ENCODE results near the gene CCDC82. TPM values are rescaled to one million over a fixed set of nuclear protein-coding genes. Genes with fewer than 3 reads are reported as not detected.

The CCDC82 gene
- total RNA-seq, 1 experiment from 2014 or later = 7.1 TPM

DNA sequence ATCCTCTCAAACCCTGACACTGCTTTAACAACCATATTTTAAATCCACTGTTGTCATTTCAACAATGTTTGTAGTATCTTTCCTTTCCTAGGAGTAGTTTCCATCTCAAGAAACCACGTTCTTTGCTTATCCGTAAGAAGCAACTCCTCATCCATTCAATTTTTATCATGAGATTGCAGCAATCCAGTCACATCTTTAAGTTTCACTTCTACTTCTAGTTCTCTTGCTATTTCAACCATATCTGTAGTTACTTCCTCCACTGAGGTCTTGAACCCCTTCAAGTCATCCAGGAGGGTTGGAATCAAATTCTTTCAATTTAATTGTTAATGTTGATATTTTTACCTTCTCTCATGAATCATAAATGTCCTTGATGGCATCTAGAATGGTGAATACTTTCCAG lies 22.4 kb downstream of the CCDC82 start:
- DNase-seq (ENCODE audit: low spot score) = no peak
- in situ Hi-C loops (cut with HindIII; ENCODE audit: low sequenced_read_pairs) = no loop called here

DNA sequence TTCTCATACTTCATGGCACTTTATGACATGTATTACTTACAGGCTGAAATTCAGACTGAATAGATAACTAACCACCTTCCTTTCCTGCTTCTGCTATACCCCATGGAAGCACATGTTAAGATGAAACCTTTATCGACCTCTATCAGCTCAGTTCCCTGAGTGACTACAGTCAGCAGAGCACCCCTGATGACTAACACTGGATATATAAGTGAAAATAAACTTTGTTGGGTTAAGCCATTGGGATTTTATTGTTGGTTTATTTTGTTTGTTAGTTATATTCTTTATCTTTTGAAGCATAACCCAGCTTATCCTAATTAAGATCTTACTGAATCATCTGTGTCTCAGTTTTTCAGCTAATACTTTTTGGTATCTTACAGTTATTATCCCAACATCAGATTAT lies 23.7 kb downstream of the CCDC82 start:
- in situ Hi-C loops (cut with HindIII; ENCODE audit: low sequenced_read_pairs) = no loop called here
- DNase-seq (ENCODE audit: low spot score) = no peak

GRCh38 chr11:96365493-96365892 lies 24.2 kb downstream of the CCDC82 start:
- in situ Hi-C loops (cut with HindIII; ENCODE audit: low sequenced_read_pairs) = no loop called here
- DNase-seq (ENCODE audit: low spot score) = no peak

- no peak for DNase-seq (ENCODE audit: low spot score)
- in situ Hi-C loops (cut with HindIII; ENCODE audit: low sequenced_read_pairs) = no loop called here
Measured at GRCh38 chr11:96361778-96362177, 27.9 kb downstream of the CCDC82 start.

- no peak for DNase-seq (ENCODE audit: low spot score)
- in situ Hi-C loops (cut with HindIII; ENCODE audit: low sequenced_read_pairs) = no loop called here
Measured at GRCh38 chr11:96358321-96358720, 31.4 kb downstream of the CCDC82 start.

DNA sequence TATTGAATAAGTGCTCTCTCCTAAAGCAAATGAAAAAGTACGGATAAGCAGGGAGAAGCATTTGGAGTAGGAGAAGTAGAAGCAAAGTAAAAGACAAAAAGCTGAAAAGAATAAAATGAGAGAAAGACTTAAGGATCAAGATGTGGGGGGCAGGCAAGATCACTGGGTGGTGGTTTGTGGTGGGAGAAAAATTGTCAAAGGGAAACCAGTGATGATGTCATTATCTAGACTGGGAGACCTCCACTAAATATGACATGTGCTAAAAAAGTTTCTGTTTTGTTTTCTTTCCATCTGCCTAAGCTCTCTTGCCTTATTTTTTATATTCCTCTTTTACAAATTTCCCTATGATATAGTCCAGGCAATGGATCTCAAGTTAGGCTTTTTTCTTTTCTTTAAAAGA lies 31.9 kb downstream of the CCDC82 start:
- DNase-seq (ENCODE audit: low spot score) = no peak
- in situ Hi-C loops (cut with HindIII; ENCODE audit: low sequenced_read_pairs) = no loop called here

GRCh38 chr11:96356848-96357247 lies 32.9 kb downstream of the CCDC82 start:
- in situ Hi-C loops (cut with HindIII; ENCODE audit: low sequenced_read_pairs) = no loop called here
- no peak for DNase-seq (ENCODE audit: low spot score)

DNA sequence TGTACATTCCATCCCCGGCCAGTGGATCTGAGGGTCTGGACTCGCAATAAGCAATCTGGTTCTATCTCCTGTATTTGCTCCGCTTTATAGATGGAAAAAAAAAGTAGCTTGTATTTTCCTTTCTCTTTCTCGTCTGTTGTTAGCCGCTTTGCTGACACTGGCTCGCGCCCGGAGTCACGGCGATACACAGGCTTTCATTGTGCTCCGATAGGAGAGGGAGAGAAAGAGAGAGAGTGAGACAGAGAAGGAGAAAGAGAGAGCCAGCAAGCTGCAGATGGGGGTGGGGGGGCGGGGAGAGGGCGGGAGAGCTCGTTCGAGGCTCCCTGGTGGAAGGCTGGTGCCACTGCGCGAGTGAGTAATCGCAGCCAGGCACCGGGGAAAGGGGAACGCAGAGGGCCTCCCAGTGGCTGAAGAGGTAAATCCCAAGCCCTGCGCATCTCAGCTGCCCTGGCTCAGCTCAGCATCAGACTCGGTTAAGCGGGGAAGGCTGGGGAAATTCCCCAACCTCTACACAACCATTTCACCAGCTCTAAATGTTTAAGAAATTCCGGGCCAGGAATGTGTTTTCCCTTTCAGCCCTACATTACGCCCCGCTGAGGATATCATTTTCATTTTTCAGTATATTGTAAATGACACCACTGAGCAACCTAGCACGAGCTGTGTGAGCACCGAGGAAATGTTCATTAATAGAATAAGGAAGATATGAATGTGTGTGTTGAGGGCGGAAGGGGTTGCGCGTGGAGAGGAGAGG lies 46.6 kb downstream of the CCDC82 start, which contains the start of gene MAML2:
Gene MAML2, minus strand, starts transcription at position 235 of the 751 bp plus-strand sequence. CDS start 1,300 bp downstream, outside the sequence.
- in situ Hi-C loops (cut with HindIII; ENCODE audit: low sequenced_read_pairs) = no loop called here
- peak; percentile 96 for DNase-seq (ENCODE audit: low spot score)

DNA sequence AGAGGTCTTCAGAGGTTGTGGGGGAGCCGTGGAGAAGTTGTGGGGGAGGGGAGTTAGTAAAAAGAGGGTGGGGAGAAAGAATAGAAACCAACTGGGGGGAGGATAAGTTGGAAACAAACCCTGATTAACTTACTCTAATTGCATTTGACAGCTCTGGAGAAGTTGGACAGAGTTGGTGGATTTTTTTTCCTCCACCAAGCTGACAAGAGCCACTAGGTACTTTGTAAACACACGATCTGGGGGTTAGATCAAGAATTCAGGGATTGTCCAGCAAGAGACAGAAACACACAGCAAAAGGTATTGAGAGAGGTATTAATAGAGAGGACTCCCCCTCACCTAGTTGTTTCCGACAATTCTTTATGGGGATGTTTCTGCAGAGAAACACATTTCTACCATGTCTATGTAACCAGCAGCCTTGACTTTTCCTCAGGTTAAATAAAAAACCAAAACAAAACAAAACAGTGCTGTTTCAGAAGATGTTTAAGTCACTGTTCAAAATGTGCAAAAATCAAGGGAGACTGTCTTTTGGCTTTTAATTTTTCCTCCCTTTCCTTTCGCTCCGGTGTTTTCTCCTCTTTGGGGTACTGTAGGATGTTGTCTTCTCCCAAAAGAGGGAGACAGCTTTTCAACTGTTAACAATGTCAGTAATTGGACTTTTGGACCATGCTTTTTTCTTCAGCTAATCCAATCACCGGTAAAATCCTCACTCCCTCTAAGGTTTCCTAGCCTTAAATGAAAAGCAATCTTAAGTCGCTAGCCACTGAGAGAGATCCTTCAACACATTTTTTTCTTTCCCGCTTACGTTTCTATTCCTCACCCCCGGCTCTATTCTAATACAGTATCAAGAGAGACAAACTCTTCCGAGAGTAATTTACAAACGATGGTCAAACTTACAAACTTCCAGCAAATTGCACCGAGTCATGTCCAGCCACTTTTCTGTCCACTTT lies 47.4 kb downstream of the CCDC82 start:
- in situ Hi-C loops (cut with HindIII; ENCODE audit: low sequenced_read_pairs) = no loop called here
- DNase-seq (ENCODE audit: low spot score) = peak; percentile 62

DNA sequence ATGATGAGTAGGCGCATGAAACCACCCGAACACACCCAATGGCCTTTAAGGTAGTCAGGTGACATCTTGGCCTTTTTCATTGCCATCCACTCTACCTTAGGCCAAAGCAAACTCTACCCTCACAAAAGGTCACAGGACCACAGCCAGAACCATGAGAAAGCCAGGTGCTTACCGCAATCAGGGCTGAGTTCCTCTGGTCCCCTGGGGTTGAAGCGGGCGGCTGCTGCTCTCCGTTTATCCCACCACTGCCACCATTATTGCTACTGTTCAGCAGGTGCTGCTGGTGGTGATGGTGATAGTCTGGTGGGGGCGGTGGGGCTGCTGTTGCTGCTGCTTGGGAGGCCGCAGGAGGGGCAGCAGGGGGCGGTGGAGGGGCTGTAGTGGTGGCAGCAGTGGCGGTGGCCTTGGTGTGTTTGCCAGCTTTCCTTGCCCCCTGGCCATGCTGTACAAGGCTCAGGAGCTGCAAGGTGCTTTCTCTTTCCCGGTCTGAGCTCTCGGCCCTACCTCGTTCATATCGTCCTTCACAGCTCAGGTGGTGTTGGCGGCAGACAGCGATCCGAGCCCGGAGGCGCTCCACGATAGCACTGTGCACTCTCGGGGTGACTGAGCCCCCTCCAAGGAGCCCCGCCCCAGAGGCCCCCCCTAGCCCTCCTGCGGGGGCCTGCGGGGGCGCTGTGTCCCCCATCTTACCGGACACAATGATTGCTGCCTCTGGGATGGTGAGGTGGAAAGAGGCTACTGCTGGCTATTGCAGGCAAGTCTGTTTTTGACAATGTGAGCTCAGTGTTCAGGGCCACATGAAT lies 48.3 kb downstream of the CCDC82 start:
- in situ Hi-C loops (cut with HindIII; ENCODE audit: low sequenced_read_pairs) = no loop called here
- DNase-seq (ENCODE audit: low spot score) = peak; percentile 69

- no peak for DNase-seq (ENCODE audit: low spot score)
- in situ Hi-C loops (cut with HindIII; ENCODE audit: low sequenced_read_pairs) = no loop called here
Measured at GRCh38 chr11:96340555-96340885, 49.2 kb downstream of the CCDC82 start.

- in situ Hi-C loops (cut with HindIII; ENCODE audit: low sequenced_read_pairs) = no loop called here
Measured at GRCh38 chr11:96339706-96340554, 49.8 kb downstream of the CCDC82 start.

DNA sequence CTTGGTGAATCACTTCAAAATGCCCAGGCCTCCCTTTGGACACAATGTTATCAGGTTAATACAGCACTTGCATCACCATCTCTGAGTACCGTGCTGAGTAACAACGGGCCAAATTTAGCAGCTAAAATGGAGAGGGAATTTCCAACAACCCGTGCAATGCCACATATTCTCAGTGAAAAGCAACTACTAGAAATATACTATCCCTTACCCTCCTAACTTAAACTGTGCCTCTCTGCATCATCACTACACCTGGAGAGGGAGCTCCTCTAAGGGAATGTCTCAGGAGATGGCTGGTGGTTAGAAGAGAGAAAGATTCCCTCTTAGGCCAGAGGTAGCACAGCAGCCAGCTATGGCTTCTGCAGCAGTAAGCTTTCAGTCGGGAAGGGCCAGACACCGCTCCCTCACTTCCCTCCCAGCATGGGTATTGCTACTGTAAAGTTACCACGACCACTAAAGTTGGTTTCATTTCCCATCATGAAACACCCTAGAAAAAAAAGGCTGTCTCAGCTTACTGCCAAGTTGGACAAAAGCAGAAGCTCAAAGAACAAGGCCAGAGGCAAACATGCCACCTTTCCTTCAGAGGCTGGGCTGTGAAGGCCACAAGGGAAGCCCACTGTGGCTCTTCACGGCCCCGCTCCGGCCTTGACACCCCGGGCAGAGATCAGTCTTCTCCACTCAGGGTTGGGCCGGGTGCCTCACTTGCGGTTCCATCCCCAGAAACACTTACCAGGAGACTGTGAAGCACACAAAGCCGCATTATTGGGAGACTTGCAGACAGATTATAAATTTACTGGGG lies 50.6 kb downstream of the CCDC82 start:
- DNase-seq (ENCODE audit: low spot score) = peak; percentile 62
- in situ Hi-C loops (cut with HindIII; ENCODE audit: low sequenced_read_pairs) = no loop called here

More at GRCh38 chr11:96339706-96340554, 49.8 kb downstream of the CCDC82 start:
- DNase-seq (ENCODE audit: low spot score) = peak; percentile 61

DNA sequence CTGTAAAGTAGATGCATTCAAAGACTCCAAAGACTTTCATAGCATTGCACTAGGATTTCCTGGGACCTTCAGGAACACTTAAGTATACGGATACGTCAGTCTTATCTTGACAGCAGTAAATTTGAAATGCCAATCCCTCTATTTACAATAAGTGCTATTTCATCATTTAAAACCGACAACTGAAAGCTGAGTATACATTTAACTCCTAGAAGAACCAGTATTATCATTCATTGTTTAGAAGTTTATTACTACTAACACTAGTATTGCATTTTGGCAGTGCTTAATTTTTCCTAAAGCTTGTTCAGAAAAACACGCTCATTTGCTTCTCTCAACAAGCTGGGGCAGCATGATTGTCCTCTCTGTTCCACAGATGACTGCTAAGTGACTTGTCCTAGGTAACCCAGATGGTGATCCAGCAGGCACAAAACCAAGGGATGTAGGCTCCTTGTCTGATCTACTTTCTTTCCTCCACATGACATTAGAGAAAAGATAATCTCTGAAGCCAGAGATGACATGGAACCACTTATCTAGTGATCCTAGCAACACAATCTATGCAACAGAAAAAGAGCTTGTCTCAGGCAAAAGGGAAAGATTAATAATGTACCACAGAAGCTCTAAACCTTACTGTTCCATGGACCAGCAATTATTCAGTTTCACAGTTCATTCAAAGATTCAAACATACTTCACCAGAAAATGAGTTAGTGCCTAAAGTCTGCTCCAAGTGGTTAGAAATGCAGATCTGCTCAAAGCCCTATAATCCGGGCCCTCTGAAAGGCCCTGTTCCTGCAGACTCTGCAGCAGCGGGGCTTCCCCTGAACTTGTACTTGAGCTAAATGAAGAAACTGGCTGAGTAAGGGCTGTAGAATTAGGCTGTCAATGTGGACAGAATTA lies 51.9 kb downstream of the CCDC82 start:
- DNase-seq (ENCODE audit: low spot score) = peak; percentile 45
- in situ Hi-C loops (cut with HindIII; ENCODE audit: low sequenced_read_pairs) = no loop called here

DNA sequence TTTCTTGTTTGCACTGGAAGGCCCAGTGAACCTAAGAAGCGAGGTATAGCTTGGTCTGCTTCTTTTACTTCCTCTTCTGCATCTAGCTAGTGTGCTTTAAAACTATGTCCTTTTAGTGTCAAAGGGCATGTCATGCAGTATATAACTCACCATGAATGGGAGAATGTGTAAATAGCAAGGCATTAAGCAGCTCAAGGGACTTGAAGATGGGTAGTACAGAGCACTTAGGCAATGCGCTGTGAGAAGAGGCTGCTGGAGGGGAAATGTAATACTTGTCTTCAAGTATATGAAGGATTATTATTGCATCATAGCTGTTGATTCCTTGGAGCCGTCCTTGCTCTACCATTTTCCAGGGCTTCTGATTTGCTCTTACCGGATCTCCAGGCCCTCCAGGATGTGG lies 54.3 kb downstream of the CCDC82 start:
- DNase-seq (ENCODE audit: low spot score) = no peak
- in situ Hi-C loops (cut with HindIII; ENCODE audit: low sequenced_read_pairs) = no loop called here

DNA sequence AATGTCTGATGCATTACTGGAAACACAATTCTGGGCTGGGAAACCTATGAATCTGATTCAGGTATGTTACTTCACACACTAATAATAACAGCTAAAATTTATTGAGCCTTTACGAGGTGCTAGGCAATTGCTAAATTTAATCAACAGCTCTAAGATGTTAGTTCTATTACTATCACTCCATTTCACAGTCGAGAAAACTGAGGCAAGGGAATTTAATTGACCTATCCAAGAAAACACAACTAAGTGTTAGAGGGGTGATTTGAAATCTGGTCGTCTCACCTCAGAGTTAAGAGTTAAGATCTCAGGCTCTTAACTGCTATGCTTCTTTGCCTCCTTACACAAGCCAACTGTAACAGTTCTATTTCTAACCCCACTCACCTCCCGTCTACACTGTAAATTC lies 55.5 kb downstream of the CCDC82 start:
- no peak for DNase-seq (ENCODE audit: low spot score)
- in situ Hi-C loops (cut with HindIII; ENCODE audit: low sequenced_read_pairs) = no loop called here

GRCh38 chr11:96333191-96333719 lies 56.5 kb downstream of the CCDC82 start:
- in situ Hi-C loops (cut with HindIII; ENCODE audit: low sequenced_read_pairs) = no loop called here
- DNase-seq (ENCODE audit: low spot score) = no peak

Data from G401 (cell line).